Measurements from ENCODE around the gene ADGRG1.
"Not testable (repeated sequence)": the region's sequence is repeated elsewhere in the genome, so short reads cannot be mapped to it uniquely, and the experiment has no call there.

ADGRG1 gene

GRCh38 chr16:57666353-57667047, 38.1 kb downstream of the ADGRG1 start:
- no peak for DNase-seq (ENCODE audit: low read depth)

- no peak for DNase-seq (ENCODE audit: low read depth)
These were observed 38.7 kb downstream of the ADGRG1 start for GRCh38 chr16:57667048-57667525.

GRCh38 chr16:57667526-57668262, 39.3 kb downstream of the ADGRG1 start:
- peak; percentile 12 for DNase-seq (ENCODE audit: low read depth)

DNA sequence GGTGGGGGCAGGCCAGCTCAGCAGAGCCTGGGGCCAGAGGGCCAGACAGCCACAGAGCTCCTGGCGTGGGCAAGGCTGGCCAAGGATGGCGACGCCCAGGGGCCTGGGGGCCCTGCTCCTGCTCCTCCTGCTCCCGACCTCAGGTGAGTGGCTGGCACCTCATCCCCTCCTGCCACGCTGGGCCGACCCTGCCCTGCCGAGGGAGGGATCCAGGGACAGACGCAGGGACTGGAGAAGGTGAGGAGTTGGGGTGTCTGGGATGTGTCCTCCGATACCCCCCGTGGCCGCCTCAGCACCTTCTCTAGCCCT, 39.8 kb downstream of the ADGRG1 start, which contains the start of gene ADGRG3:
Gene ADGRG3 (plus strand): TSS at position 44 of the 309 bp plus-strand sequence. CDS start 42 bp downstream, at position 86.
- DNase-seq (ENCODE audit: low read depth), result no peak

DNA sequence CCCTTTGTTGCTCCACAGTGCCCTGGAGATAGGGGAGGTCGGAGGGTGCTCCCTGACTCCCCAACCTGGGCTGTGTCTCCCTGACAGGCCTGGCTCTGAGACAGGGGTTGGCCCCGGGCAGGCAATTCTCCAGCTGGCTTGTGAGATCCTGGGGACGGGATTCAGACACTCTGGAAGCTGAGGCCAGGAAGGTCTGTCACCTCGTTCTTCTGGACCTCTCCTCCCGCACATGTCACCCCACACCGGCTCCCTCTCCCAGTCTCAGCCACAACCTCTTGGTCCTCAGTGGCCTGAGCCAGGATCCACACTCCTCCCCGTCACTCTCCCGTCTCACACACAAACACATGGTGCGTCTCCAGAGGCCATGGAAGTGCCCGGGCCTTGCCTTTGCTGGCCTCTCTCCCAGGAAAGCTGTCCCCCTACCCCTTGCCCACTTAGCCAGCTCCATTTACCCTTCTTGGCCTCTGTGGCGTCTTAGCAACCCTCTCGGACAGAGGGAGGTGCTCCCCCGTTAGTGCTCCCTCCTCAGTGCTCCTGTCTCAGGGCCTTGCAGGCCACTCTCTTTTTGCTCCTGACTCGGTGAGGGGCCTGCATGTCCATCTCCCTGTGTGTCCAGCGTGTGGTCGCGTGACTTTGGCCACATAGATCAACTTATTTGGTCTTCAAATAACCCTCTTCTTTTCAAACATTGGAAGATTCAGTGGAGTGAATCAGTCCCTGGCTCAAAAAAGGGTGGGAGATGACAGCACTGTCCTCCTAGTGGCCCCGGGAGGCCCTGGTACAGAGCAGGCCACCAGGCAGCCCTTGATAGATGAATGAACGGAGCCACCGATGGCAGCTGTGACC, 40.4 kb downstream of the ADGRG1 start:
- DNase-seq (ENCODE audit: low read depth), result no peak

GRCh38 chr16:57669476-57670162, 41.2 kb downstream of the ADGRG1 start:
- DNase-seq (ENCODE audit: low read depth), result no peak

DNA sequence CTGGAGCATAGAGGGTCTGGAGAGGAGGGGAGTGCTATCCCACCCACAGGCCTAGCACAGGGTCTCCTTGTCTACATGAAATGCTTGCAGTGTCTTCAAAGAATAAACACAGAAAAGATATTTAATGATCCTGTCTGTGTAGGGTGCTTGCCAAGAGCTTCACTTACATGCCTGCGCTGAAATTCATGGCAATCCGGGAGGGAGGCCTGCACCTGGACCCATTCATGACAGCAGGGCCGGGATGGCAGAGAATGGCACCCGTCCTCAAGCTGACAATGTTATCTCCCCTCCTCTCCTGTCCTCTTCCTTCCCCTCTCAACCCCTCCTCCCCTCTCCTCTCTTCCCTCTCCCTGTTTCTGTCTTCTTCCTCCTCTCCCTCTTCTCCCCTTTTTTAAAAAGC, 41.8 kb downstream of the ADGRG1 start:
- no peak for DNase-seq (ENCODE audit: low read depth)

- not testable (repeated sequence) for DNase-seq (ENCODE audit: low read depth)
These were observed 43.0 kb downstream of the ADGRG1 start for GRCh38 chr16:57671451-57671850.

- no peak for DNase-seq (ENCODE audit: low read depth)
These were observed 44.0 kb downstream of the ADGRG1 start for GRCh38 chr16:57672416-57672815.

DNA sequence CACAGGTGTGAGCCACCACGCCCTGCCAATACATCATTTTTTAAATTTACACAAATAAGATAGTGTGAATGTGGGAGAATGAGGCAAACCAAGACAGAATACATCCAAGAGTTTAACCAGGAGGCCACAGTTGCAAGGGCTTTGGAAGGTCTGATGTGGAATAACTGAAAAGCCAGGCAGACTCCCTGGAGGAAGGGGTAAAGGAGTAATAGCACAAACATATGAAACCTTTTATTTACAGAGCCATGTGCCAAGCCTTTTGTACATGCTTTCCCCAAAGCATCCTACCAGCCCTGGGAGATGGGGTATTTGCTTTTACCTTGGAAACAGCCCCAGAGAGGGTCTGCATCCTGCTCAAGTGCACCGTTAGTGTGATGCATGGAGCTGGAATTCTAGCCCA, 44.4 kb downstream of the ADGRG1 start:
- no peak for DNase-seq (ENCODE audit: low read depth)

DNA sequence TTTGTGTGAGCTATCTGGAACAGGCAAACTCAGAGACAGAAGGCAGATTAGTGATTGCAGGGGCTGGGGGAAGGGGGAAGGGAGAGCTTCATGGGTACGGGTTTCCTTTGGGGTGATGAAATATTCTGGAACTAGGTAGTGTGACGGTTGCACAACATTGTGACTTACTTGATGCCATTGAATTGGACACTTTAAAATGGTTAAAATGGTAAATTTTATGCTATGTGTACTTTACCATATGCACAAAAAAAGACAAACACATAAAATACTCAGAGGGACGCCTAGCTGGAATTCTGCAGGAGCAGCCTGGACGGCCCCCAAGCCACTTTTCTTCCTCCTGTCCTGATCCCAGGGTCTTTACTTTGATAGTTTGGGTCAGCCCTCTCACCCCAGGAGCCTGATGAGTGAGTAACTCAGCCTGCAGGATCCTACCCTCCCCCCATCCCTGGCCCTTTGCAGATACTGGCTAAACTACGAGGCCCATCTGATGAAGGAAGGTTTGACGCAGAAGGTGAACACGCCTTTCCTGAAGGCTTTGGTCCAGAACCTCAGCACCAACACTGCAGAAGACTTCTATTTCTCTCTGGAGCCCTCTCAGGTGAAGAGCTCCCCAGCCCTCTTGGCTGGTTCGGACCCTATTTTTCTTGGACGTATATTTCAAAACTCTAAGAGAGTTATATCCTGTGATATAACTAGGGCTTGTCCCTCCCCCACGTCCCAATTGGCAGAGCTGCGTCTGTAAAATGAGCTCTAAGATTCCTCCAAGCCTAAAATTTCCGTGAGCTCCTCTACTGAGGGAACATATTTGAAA, 47.5 kb downstream of the ADGRG1 start:
- no peak for DNase-seq (ENCODE audit: low read depth)

- no peak for DNase-seq (ENCODE audit: low read depth)
These were observed 48.2 kb downstream of the ADGRG1 start for GRCh38 chr16:57676553-57677085.

DNA sequence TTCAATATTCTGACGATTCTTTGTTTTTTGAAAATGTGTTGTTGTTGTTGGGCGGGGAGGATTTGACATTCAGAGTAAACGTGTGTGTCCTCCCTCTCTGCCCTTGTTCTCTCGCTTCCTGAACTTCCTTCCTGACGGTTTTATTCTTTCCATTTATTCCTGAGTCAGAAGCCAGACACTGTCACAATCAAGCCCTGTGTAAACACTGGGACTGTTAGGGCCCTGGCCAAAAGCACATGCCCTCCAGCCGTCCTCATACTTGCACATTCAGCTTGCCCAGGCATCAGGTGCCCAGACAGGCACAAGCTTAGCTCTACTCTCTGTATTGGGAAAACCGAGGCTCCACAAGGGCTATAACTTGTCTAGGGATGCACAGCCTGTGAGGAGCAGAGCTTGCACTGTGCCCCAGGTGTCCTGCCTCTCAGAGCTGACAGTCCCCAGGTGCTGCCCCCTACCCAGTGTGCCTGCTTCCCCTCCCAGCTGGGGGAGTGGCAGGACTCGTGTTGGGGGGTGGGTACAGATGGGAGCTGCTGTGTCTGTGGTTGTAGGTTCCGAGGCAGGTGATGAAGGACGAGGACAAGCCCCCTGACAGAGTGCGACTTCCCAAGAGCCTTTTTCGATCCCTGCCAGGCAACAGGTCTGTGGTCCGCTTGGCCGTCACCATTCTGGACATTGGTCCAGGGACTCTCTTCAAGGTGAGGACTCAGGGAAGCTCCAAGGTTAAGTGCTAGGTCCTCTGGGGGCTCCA, 49.4 kb downstream of the ADGRG1 start:
- DNase-seq (ENCODE audit: low read depth), result no peak

DNA sequence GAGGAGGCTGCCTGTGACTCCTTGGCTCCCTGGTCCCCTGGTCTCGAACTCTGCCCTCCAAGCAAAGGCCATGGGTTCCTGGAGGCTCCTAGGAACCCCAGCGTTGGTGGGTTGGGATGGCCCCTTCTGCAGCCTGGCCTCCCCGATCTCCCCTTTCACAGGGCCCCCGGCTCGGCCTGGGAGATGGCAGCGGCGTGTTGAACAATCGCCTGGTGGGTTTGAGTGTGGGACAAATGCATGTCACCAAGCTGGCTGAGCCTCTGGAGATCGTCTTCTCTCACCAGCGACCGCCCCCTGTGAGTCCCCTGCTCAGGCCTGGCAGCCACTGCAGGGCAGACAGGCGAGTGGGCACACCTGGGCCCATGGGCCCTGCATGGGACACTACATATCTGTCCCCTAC, 50.6 kb downstream of the ADGRG1 start:
- no peak for DNase-seq (ENCODE audit: low read depth)

GRCh38 chr16:57679767-57680482, 51.5 kb downstream of the ADGRG1 start:
- DNase-seq (ENCODE audit: low read depth), result no peak

DNA sequence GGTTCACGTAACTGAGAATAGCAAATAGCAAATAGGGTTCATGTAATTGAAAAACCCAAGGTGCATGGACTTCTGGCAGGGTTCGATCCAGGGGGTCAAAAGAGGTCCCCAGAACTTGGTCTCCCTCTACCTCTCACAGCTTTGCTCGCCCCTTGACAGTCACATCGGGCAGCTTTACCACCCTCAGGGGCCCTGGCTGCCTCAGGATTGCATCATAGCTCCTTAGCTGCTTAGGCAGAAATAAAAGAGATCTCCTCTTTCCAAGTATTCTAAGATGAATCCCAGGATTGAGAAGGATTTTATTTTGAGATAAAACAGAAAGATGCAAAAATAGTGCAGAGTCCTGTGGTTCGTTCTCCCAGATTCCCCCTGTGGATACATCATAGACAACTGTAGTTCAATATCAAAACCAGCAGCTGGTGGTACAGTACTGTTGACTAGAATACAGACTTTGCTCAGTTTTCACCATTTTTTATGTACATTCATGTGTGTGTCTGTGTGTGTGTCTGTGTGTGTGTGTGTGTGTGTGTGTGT, 52.5 kb downstream of the ADGRG1 start:
- DNase-seq (ENCODE audit: low read depth), result no peak

DNA sequence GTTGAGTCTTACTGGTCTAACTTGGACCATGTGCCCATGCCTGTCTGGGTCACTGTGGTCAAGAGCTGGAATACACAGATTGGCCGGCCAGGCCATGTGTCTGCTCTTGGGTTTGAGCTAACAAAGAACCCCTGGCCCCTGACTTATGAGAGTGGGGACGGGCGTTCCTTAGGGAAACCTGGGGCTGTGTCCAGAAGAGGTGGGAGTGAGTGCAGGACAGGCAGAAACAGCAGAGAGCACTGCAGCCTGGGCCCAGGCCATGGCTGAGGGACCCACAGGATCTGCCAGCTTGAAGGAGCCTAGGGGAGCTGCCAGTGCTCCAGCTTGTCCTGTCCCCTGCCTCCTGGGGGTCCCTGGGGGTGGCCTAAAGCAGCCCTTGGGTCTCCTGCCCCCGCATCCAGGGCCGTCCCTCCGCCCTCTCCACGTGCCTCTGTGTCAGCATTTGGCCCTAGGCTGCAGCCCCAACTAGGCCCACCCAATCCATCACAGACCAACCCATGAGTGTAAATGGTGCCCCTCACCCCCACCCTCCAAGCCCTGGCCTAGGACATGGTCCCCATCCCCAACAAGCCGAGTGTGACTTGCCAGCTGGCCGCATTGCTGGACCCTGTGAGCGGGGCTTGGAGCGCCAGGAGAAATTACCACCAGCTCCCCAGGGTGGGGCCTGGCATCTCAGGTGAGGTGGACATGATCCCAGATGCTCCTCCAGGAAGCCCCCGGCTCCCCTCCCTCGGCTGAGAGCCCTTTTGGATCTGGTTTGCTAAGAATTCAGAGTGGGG, 53.7 kb downstream of the ADGRG1 start:
- DNase-seq (ENCODE audit: low read depth), result no peak

All from stimulated activated CD8-positive, alpha-beta memory T cell treated with anti-CD3 and anti-CD28 coated beads, Interleukin-12 subunit alpha, Interleukin-12 subunit beta, amount 100 ng/mL, for 1 hour (primary cell).